ENCODE results near the gene ZNF302.

DNA sequence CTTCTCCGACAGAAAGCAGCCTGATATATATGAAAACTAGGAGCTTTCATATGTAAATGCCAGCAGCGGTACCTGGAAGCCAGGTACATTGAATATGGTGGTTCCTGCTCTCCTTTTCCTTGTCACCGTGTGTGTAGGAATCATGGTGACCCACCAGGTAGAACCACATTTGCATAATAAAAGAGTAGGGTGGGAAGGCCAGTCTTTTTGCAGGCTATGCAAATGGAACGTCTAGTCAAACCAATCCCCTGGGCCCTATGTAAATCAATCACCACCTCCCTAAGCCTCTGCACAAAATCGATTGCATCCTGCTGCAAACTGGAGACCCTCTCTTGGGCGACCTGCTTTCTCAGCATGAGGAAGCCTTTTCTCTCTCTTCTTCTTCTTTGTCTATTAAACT, 34.4 kb downstream of the ZNF302 start:
- TF ChIP-seq, protein P1, sequence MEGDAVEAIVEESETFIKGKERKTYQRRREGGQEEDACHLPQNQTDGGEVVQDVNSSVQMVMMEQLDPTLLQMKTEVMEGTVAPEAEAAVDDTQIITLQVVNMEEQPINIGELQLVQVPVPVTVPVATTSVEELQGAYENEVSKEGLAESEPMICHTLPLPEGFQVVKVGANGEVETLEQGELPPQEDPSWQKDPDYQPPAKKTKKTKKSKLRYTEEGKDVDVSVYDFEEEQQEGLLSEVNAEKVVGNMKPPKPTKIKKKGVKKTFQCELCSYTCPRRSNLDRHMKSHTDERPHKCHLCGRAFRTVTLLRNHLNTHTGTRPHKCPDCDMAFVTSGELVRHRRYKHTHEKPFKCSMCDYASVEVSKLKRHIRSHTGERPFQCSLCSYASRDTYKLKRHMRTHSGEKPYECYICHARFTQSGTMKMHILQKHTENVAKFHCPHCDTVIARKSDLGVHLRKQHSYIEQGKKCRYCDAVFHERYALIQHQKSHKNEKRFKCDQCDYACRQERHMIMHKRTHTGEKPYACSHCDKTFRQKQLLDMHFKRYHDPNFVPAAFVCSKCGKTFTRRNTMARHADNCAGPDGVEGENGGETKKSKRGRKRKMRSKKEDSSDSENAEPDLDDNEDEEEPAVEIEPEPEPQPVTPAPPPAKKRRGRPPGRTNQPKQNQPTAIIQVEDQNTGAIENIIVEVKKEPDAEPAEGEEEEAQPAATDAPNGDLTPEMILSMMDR (IDR thresholded peaks at IDR 0.05) = no peak
- no peak for TF ChIP-seq POLR2A (IDR thresholded peaks at IDR 0.05)
